HCT116 (cell line): ENCODE measurements around the gene FRMD3. TPM values are rescaled to one million over a fixed set of nuclear protein-coding genes. Genes with fewer than 3 reads are reported as not detected.

Experiments
- ATAC-seq: fragments of 200-7000 bp; cut with Tn5 transposase; 2 replicates; pipeline ENCODE4 v1.9.1; 2020; ENCODE audit warnings: mild to moderate bottlenecking, moderate library complexity
- BruUV-seq: library from RNA; stranded (reverse); fragments of 400-500 nt; replicated peaks from 2 replicates; lab custom pipeline; 2021; lab: Mats Ljungman, UMichigan
- CTCF ChIA-PET: fragments of 300-600 bp; sonication (Branson Sonifier 250); formaldehyde crosslinking; loops from one replicate; lab custom pipeline; 2021; ENCODE audit warnings: antibody characterized with exemption; lab: Charles Lee
- POLR2A ChIA-PET: fragments of 300-600, 350-600 bp; sonication (Branson Sonifier 250); formaldehyde crosslinking; loops from one replicate; lab custom pipeline; 2021; ENCODE audit warnings: antibody characterized with exemption; lab: Charles Lee
- RAD21 ChIA-PET, 2 experiments: fragments of 300-600 bp; sonication (Branson Sonifier 250); formaldehyde crosslinking; loops; one replicate each; lab custom pipeline; 2023; ENCODE audit warnings: low total read pairs in 2 of 2; ENCODE audit not compliant: uncharacterized antibody in 2 of 2, unreplicated experiment in 2 of 2, low non-redundant PET in 1 of 2; lab: Charles Lee
- DNase-seq: peaks from one replicate; pipeline ENCODE4 v3.0.0-alpha.2; 2010; ENCODE audit warnings: low read depth, low spot score
- H2AFZ ChIP-seq: fragments of 200-600 bp; shearing (Covaris generic), sonication (generic); 2 replicates; pipeline ENCODE4 v1.6.1; 2017; ENCODE audit warnings: low read depth, mixed run types, mixed read lengths, antibody characterized with exemption, low read length; ENCODE audit not compliant: poor library complexity, severe bottlenecking
- H3K27ac ChIP-seq: 2 replicates; pipeline ENCODE4 v1.5.1; 2012; ENCODE audit warnings: low read depth, low read length
- H3K27me3 ChIP-seq: fragments of 200-600 bp; sonication (generic); 2 replicates; pipeline ENCODE4 v1.6.1; 2016; ENCODE audit warnings: mixed run types, low read length, mixed read lengths; ENCODE audit not compliant: insufficient read depth
- H3K36me3 ChIP-seq, 2 experiments: fragments of 200-500 bp in 1 of 2; fragments of 200-600 bp in 1 of 2; sonication (Bioruptor generic) in 1 of 2; sonication (generic) in 1 of 2; 2 replicates each; pipeline versions ENCODE4 v1.5.1 to v1.6.1; 2014 to 2016; ENCODE audit warnings: low read length in 2 of 2, inconsistent platforms in 1 of 2, mixed read lengths in 1 of 2, mixed run types in 1 of 2; ENCODE audit not compliant: insufficient read depth in 2 of 2, control insufficient read depth in 1 of 2
- H3K4me1 ChIP-seq, 2 experiments: fragments of 200-600 bp in 1 of 2; sonication (generic) in 1 of 2; 2 replicates each; pipeline versions ENCODE4 v1.5.1 to v1.6.1; 2012 to 2017; ENCODE audit warnings: low read length in 2 of 2, inconsistent platforms in 1 of 2, mild to moderate bottlenecking in 1 of 2, mixed read lengths in 1 of 2, mixed run types in 1 of 2, moderate library complexity in 1 of 2; ENCODE audit not compliant: insufficient read depth in 2 of 2, control insufficient read depth in 1 of 2
- H3K4me2 ChIP-seq: fragments of 200-600 bp; sonication (generic); 2 replicates; pipeline ENCODE4 v1.6.1; 2017; ENCODE audit warnings: mixed run types, low read length, mixed read lengths
- H3K4me3 ChIP-seq, 2 experiments: fragments of 200-600 bp in 1 of 2; sonication (generic) in 1 of 2; replicated peaks in 1 of 2; 2 replicates each; pipeline ENCODE4 v1.5.1; 2011 to 2016; ENCODE audit warnings: low read length in 2 of 2, control low read depth in 1 of 2, low read depth in 1 of 2, mild to moderate bottlenecking in 1 of 2, mixed read lengths in 1 of 2, mixed run types in 1 of 2
- H3K79me2 ChIP-seq: fragments of 200-600 bp; sonication (generic); 2 replicates; pipeline ENCODE4 v1.6.1; 2017; ENCODE audit warnings: mild to moderate bottlenecking, mixed run types, low read length, moderate library complexity, mixed read lengths; ENCODE audit not compliant: insufficient read depth
- H3K9ac ChIP-seq: fragments of 200-600 bp; sonication (generic); 2 replicates; pipeline ENCODE4 v1.6.1; 2016; ENCODE audit warnings: low read length, mixed read lengths
- H3K9me2 ChIP-seq: fragments of 200-600 bp; sonication (generic), shearing (Covaris generic); 2 replicates; pipeline ENCODE4 v1.6.1; 2017; ENCODE audit warnings: mixed run types, mild to moderate bottlenecking, moderate library complexity; ENCODE audit not compliant: insufficient read depth
- H3K9me3 ChIP-seq, 2 experiments: fragments of 200-500 bp in 1 of 2; fragments of 200-600 bp in 1 of 2; sonication (Bioruptor generic) in 1 of 2; sonication (generic) in 1 of 2; 2 replicates each; pipeline ENCODE4 v1.6.1; 2014 to 2017; ENCODE audit warnings: low read length in 2 of 2, mixed read lengths in 2 of 2, inconsistent platforms in 1 of 2, low read depth in 1 of 2, mild to moderate bottlenecking in 1 of 2, mixed run types in 1 of 2, moderate library complexity in 1 of 2; ENCODE audit not compliant: control insufficient read depth in 1 of 2, insufficient read depth in 1 of 2
- H4K20me1 ChIP-seq: fragments of 200-600 bp; sonication (generic), shearing (Covaris generic); 2 replicates; pipeline ENCODE4 v1.6.1; 2017; ENCODE audit warnings: mixed run types, mild to moderate bottlenecking, moderate library complexity; ENCODE audit not compliant: insufficient read depth
- ATF3 ChIP-seq: IDR thresholded peaks from 2 replicates; pipeline ENCODE4 v1.6.1; 2012
- CBX3 ChIP-seq: IDR thresholded peaks from 2 replicates; pipeline ENCODE4 v1.6.1; 2012; ENCODE audit warnings: low read depth
- CEBPB ChIP-seq: IDR thresholded peaks from 2 replicates; pipeline ENCODE4 v1.6.1; 2012; ENCODE audit warnings: low read depth
- ELF1 ChIP-seq: IDR thresholded peaks from 2 replicates; pipeline ENCODE4 v1.6.1; 2012; ENCODE audit warnings: low read depth, borderline replicate concordance
- EZH2 ChIP-seq: fragments of 200-600 bp; sonication (generic); IDR thresholded peaks from 2 replicates; pipeline ENCODE4 v1.6.1; 2017; ENCODE audit warnings: antibody characterized with exemption, mixed run types
- JUND ChIP-seq: IDR thresholded peaks from 2 replicates; pipeline ENCODE4 v1.6.1; 2012
- MAX ChIP-seq: IDR thresholded peaks from 2 replicates; pipeline ENCODE4 v1.6.1; 2012
- RAD21 ChIP-seq: IDR thresholded peaks from 2 replicates; pipeline ENCODE4 v1.6.1; 2012; ENCODE audit warnings: low read depth, mild to moderate bottlenecking
- REST ChIP-seq: IDR thresholded peaks from 2 replicates; pipeline ENCODE4 v1.6.1; 2012; ENCODE audit warnings: low read depth
- SP1 ChIP-seq: IDR thresholded peaks from 2 replicates; pipeline ENCODE4 v1.6.1; 2012; ENCODE audit warnings: low read depth
- TCF7L2 ChIP-seq: IDR thresholded peaks from 2 replicates; pipeline ENCODE4 v1.7.0; 2011; ENCODE audit warnings: borderline replicate concordance, inconsistent platforms; ENCODE audit not compliant: insufficient read depth, insufficient read length; ENCODE audit errors: extremely low read depth
- YY1 ChIP-seq: IDR thresholded peaks from 2 replicates; pipeline ENCODE4 v1.6.1; 2011; ENCODE audit warnings: low read length, low read depth, moderate library complexity, mild to moderate bottlenecking; ENCODE audit not compliant: insufficient replicate concordance; ENCODE audit errors: extremely low read depth
- ZBTB33 ChIP-seq: IDR thresholded peaks from 2 replicates; pipeline ENCODE4 v1.6.1; 2011; ENCODE audit warnings: mild to moderate bottlenecking, low read length, moderate library complexity; ENCODE audit not compliant: insufficient replicate concordance; ENCODE audit errors: extremely low read depth
- ZFX ChIP-seq: fragments of 450-650 bp; IDR thresholded peaks from 2 replicates; pipeline ENCODE4 v1.6.1; 2017
- ZNF274 ChIP-seq: fragments of 200-500 bp; sonication (Bioruptor generic); IDR thresholded peaks from 2 replicates; pipeline ENCODE4 v1.6.1; 2014; ENCODE audit warnings: mild to moderate bottlenecking, low read depth, low read length, inconsistent platforms
- intact Hi-C: fragments of 100-400 bp; cut with micrococcal nuclease; formaldehyde crosslinking; loops from 2 replicates; pipeline ENCODE4 v1.10.0; 2022
- total RNA-seq: library from RNA; stranded (reverse); gene quantifications from one replicate; pipeline ENCODE4 v1.2.1, GENCODE V29; 2021; ENCODE audit not compliant: unreplicated experiment

The FRMD3 gene
- total RNA-seq, 1 experiment from 2014 or later: 0.89 TPM

- Histone ChIP-seq H3K4me2 (peak overlapping the region; percentile 76), H3K27ac (peak overlapping the region; percentile 37; the same call in 1 of the 2 replicates), H3K9me3 (no peaks in the 10 kb centered on the region), H3K9ac (no peak overlapping the region)
- no peak for DNase-seq
- TF ChIP-seq TCF7L2: no peak
- no peak for TF ChIP-seq CEBPB
- no peak for TF ChIP-seq MAX
- TF ChIP-seq JUND: no peak
- TF ChIP-seq ELF1: no peak
- no peak for TF ChIP-seq YY1
- TF ChIP-seq ZBTB33: no peak
- TF ChIP-seq RAD21: no peak
- no peak for TF ChIP-seq ZNF274
- TF ChIP-seq EZH2: no peak
- no peak for TF ChIP-seq ZFX
- TF ChIP-seq ATF3: no peak
- TF ChIP-seq CBX3: no peak
- no peak for TF ChIP-seq SP1
- no peak for TF ChIP-seq REST
- TF ChIP-seq, all 23 proteins: peak for 0
- Histone ChIP-seq H3K36me3 (no peaks in the 10 kb centered on the region), H3K9me2 (no peaks in the 10 kb centered on the region), H4K20me1 (no peaks in the 10 kb centered on the region), H3K79me2 (no peaks in the 10 kb centered on the region), H3K27me3 (peaks cover 5% of the 10 kb centered on the region; the same call in 1 of the 2 replicates), H3K4me3 (peak overlapping the region; percentile 36 to 57; a peak in 3 of 4 replicates), H3K4me1 (peaks cover 5 to 13% of the 10 kb centered on the region in 2 experiments; a peak in 2 of 4 replicates), H2AFZ (no peak overlapping the region)
- no TSS peak for BruUV-seq
- CTCF ChIA-PET: interaction anchor here (2.4 kb wide), 1 partner anchor 203 kb away, joined by 16 read pairs; no protein-coding TSS in a partner anchor
- intact Hi-C loops: no loop called here
- RAD21 ChIA-PET: interaction anchor here in 1 of 2 experiments (0.8 kb wide), 1 partner anchor 203 kb away, joined by 3 read pairs; no protein-coding TSS in a partner anchor
- no peak for ATAC-seq
- POLR2A ChIA-PET: no interaction called here
Measured at GRCh38 chr9:83537331-83538171, 650 bp downstream of the FRMD3 start.
